Measurements from ENCODE around the gene MAX. TPM values are rescaled to one million over a fixed set of nuclear protein-coding genes. Genes with fewer than 3 reads are reported as not detected.
A peak's percentile ranks its signal among the peaks of the same experiment; 100 is the strongest.

The MAX gene
- total and polyA plus RNA-seq, 2 donors (not counting 1 experiment from before 2014, with no cell fraction given) = 98.6 to 130 TPM

DNA sequence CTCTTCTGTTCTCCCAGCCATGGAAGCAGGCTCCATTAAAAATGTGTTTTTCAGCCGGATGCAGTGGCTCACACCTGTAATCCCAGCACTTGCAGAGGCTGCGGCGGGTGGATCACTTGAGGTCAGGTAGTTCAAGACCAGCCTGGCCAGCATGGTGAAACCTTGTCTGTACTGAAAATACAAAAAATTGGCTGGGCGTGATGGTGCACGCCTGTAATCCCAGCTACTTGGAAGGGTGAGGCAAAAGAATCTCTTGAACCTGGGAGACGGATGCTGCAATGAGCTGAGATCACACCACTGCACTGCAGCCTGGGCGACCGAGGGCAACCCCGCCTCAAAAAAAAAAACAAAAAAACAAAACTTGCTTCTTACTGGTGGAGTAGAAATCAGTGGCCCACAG lies 75.8 kb downstream of the MAX start:
- Histone ChIP-seq H3K27ac (ENCODE audit: low read length in 2 of 2) (no peak overlapping the region), H3K9ac (ENCODE audit: low read length) (no peak overlapping the region), H3K9me3 (ENCODE audit: control extremely low read depth in 1 of 3, control insufficient read depth in 2 of 3, insufficient read depth in 1 of 3, low read length in 2 of 3) (no peaks in the 10 kb centered on the region), H3K4me2 (replicated peaks; ENCODE audit: low read depth, low read length, poor library complexity, severe bottlenecking) (no peak overlapping the region), H4K20me1 (ENCODE audit: control insufficient read depth, insufficient read depth, low read length, poor library complexity, severe bottlenecking) (no peaks in the 10 kb centered on the region), H3K79me2 (ENCODE audit: control insufficient read depth, insufficient read depth, low read length) (no peaks in the 10 kb centered on the region), H2AFZ (ENCODE audit: insufficient read depth, low read depth, low read length, poor library complexity, severe bottlenecking) (no peak overlapping the region), H3K4me3 (ENCODE audit: control extremely low read depth in 1 of 5, extremely low read depth in 1 of 5, insufficient read depth in 1 of 5, low read depth in 2 of 5, low read length in 4 of 5) (no peak overlapping the region), H3K27me3 (replicated peaks in 1 of 4; ENCODE audit: control extremely low read depth in 1 of 4, control insufficient read depth in 3 of 4, insufficient read depth in 4 of 4, low read length in 3 of 4) (no peaks in the 10 kb centered on the region), H3K4me1 (ENCODE audit: control insufficient read depth in 2 of 2, insufficient read depth in 2 of 2, low read length in 2 of 2) (no peaks in the 10 kb centered on the region), H3K36me3 (replicated peaks in 1 of 2; ENCODE audit: control extremely low read depth in 1 of 2, control insufficient read depth in 1 of 2, extremely low read depth in 1 of 2, insufficient read depth in 2 of 2, low read length in 1 of 2) (peaks cover 3 to 14% of the 10 kb centered on the region in 2 experiments)
- POLR2A ChIA-PET = no interaction called here
- intact Hi-C loops (cut with micrococcal nuclease) = no loop called here
- no peak overlapping the region for H3K27ac Mint-ChIP-seq
- H3K27me3 Mint-ChIP-seq = no peaks in the 10 kb centered on the region
- no peaks in the 10 kb centered on the region for H3K9me3 Mint-ChIP-seq (ENCODE audit: insufficient read depth)
- H3K4me3 Mint-ChIP-seq = no peak overlapping the region
- no peaks in the 10 kb centered on the region for H3K4me1 Mint-ChIP-seq
- ATAC-seq (ENCODE audit: low read depth) (no peak), DNase-seq (no peak)
- 99% methylated on average over 6 of the region's 9 CpGs for WGBS (ENCODE audit: insufficient coverage)
- no peak for TF ChIP-seq EZH2 (IDR thresholded peaks at IDR 0.05; ENCODE audit: borderline replicate concordance, insufficient read depth, low read depth, low read length, poor library complexity, severe bottlenecking)
- TF ChIP-seq, protein P1, sequence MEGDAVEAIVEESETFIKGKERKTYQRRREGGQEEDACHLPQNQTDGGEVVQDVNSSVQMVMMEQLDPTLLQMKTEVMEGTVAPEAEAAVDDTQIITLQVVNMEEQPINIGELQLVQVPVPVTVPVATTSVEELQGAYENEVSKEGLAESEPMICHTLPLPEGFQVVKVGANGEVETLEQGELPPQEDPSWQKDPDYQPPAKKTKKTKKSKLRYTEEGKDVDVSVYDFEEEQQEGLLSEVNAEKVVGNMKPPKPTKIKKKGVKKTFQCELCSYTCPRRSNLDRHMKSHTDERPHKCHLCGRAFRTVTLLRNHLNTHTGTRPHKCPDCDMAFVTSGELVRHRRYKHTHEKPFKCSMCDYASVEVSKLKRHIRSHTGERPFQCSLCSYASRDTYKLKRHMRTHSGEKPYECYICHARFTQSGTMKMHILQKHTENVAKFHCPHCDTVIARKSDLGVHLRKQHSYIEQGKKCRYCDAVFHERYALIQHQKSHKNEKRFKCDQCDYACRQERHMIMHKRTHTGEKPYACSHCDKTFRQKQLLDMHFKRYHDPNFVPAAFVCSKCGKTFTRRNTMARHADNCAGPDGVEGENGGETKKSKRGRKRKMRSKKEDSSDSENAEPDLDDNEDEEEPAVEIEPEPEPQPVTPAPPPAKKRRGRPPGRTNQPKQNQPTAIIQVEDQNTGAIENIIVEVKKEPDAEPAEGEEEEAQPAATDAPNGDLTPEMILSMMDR (IDR thresholded peaks at IDR 0.05) = no peak
- CTCF ChIA-PET = no interaction called here

DNA sequence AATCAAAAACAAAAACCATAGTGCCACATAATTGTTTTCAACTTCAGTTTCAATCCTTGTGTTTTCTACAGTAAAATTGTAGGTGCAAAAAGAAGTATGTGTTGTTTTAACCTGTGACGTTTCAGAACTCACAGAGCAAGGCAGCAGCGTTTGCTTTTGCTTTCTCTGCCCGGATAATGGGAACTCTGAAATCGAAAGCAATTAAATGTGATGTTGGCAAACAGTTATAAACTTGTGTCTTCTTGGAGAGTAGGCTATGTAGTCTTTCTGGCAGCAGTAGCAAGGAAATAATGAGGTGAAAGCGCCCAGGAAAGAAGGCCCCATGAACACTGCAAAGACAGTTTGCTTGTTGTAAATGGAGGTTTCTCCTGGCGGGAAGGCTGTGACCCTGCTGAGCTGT lies 76.5 kb downstream of the MAX start:
- H3K9me3 Mint-ChIP-seq (ENCODE audit: insufficient read depth) = no peaks in the 10 kb centered on the region
- H4K20me1 ChIP-seq (ENCODE audit: control insufficient read depth, insufficient read depth, low read length, poor library complexity, severe bottlenecking) = no peaks in the 10 kb centered on the region
- H3K27me3 ChIP-seq (replicated peaks in 1 of 4; ENCODE audit: control extremely low read depth in 1 of 4, control insufficient read depth in 3 of 4, insufficient read depth in 4 of 4, low read length in 3 of 4) = no peaks in the 10 kb centered on the region
- H2AFZ ChIP-seq (ENCODE audit: insufficient read depth, low read depth, low read length, poor library complexity, severe bottlenecking) = no peak overlapping the region
- peaks cover 3 to 14% of the 10 kb centered on the region in 2 experiments for H3K36me3 ChIP-seq (replicated peaks in 1 of 2; ENCODE audit: control extremely low read depth in 1 of 2, control insufficient read depth in 1 of 2, extremely low read depth in 1 of 2, insufficient read depth in 2 of 2, low read length in 1 of 2)
- no peak overlapping the region for H3K4me2 ChIP-seq (replicated peaks; ENCODE audit: low read depth, low read length, poor library complexity, severe bottlenecking)
- no peaks in the 10 kb centered on the region for H3K4me1 ChIP-seq (ENCODE audit: control insufficient read depth in 2 of 2, insufficient read depth in 2 of 2, low read length in 2 of 2)
- no peaks in the 10 kb centered on the region for H3K4me1 Mint-ChIP-seq
- ChIA-PET CTCF (no interaction called here), POLR2A (no interaction called here)
- H3K27me3 Mint-ChIP-seq = no peaks in the 10 kb centered on the region
- H3K79me2 ChIP-seq (ENCODE audit: control insufficient read depth, insufficient read depth, low read length) = no peaks in the 10 kb centered on the region
- H3K4me3 Mint-ChIP-seq = no peak overlapping the region
- ATAC-seq (ENCODE audit: low read depth) (no peak), DNase-seq (no peak)
- H3K9ac ChIP-seq (ENCODE audit: low read length) = no peak overlapping the region
- no peak overlapping the region for H3K27ac Mint-ChIP-seq
- H3K9me3 ChIP-seq (ENCODE audit: control extremely low read depth in 1 of 3, control insufficient read depth in 2 of 3, insufficient read depth in 1 of 3, low read length in 2 of 3) = no peaks in the 10 kb centered on the region
- intact Hi-C loops (cut with micrococcal nuclease) = no loop called here
- 95% methylated on average over 6 of the region's 6 CpGs for WGBS (ENCODE audit: insufficient coverage)
- no peak for TF ChIP-seq EZH2 (IDR thresholded peaks at IDR 0.05; ENCODE audit: borderline replicate concordance, insufficient read depth, low read depth, low read length, poor library complexity, severe bottlenecking)
- TF ChIP-seq, protein P1 (IDR thresholded peaks at IDR 0.05) = no peak
- H3K4me3 ChIP-seq (ENCODE audit: control extremely low read depth in 1 of 5, extremely low read depth in 1 of 5, insufficient read depth in 1 of 5, low read depth in 2 of 5, low read length in 4 of 5) = no peak overlapping the region
- H3K27ac ChIP-seq (ENCODE audit: low read length in 2 of 2) = no peak overlapping the region

Small RNAs within 50 kb of the gene (small RNA-seq; reads per million reads assigned to genes)
- gene MIR4706 (ENCODE audit: insufficient read length, low read depth, low replicate concordance) = not detected
- 3.4 reads per million, percentile 52 among the genes with 10 or more reads in this experiment for gene RNU2-14P (ENCODE audit: insufficient read length, low read depth, low replicate concordance)

Other genes starting within 250 kb of the MAX start
- gene SPTB, start 222.6 kb downstream of the MAX start, total RNA-seq = 0.12 TPM in 2 replicates
- not detected in 2 replicates for gene SPTB, start 222.6 kb downstream of the MAX start, polyA plus RNA-seq
- 67.7 and 77.1 TPM in 2 replicates for gene CHURC1, start 188.1 kb downstream of the MAX start, total RNA-seq
- 29.7 and 34.5 TPM in 2 replicates for gene CHURC1, start 188.1 kb downstream of the MAX start, polyA plus RNA-seq
- gene GPX2, start 159.8 kb downstream of the MAX start, total RNA-seq = not detected in 2 replicates
- not detected in 2 replicates for gene GPX2, start 159.8 kb downstream of the MAX start, polyA plus RNA-seq
- gene RAB15, start 130.2 kb downstream of the MAX start, total RNA-seq = 0.17 and 0.32 TPM in 2 replicates
- 0.19 and 2.3 TPM in 2 replicates for gene RAB15, start 130.2 kb downstream of the MAX start, polyA plus RNA-seq
- gene FNTB, start 115.6 kb downstream of the MAX start, total RNA-seq = 7.7 and 10.2 TPM in 2 replicates
- 4.5 and 6.6 TPM in 2 replicates for gene FNTB, start 115.6 kb downstream of the MAX start, polyA plus RNA-seq